GM19099 (cell line): ENCODE results near the gene ATP5F1D.

ENCODE experiments used
- POLR2A ChIP-seq: IDR thresholded peaks from 3 replicates; pipeline ENCODE4 v1.6.1; 2011; ENCODE audit warnings: low read depth; ENCODE audit not compliant: insufficient read length; ENCODE audit errors: extremely low read depth

The ATP5F1D gene

DNA sequence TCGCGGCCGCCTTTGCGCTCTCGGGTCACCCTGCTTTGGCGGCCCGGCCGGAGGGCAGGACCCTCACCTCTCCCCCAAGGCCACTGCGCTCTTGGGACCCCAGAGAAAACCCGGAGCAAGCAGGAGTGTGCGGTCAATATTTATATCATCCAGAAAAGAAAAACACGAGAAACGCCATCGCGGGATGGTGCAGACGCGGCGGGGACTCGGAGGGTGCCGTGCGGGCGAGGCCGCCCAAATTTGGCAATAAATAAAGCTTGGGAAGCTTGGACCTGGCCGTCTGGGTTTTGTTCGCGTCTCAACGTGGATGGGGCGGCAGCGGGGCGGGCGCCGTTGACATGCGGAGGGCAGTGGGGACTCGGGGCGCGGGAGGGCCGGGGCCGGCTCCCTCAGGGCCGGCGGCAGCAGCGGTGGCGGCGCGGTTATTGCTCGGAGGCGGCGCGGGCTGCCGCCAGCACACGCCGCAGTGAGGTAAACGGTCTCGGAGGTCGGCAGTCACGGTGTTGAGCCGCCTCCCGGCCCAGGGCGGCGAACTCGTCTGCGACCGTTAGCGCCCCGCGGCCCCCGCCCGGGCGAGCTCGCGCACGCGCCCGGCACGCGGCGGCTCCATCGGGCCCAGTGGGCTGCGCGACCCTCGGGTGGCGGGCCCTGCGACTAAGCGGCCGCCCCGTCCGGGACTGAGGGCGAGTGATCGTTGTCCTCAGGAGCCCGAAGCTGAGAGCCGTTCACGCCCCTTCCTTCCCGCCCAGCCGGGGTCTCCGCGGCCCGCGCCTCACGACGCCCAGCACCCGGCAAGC, 13.2 kb upstream of the ATP5F1D start:
- no peak for TF ChIP-seq POLR2A

DNA sequence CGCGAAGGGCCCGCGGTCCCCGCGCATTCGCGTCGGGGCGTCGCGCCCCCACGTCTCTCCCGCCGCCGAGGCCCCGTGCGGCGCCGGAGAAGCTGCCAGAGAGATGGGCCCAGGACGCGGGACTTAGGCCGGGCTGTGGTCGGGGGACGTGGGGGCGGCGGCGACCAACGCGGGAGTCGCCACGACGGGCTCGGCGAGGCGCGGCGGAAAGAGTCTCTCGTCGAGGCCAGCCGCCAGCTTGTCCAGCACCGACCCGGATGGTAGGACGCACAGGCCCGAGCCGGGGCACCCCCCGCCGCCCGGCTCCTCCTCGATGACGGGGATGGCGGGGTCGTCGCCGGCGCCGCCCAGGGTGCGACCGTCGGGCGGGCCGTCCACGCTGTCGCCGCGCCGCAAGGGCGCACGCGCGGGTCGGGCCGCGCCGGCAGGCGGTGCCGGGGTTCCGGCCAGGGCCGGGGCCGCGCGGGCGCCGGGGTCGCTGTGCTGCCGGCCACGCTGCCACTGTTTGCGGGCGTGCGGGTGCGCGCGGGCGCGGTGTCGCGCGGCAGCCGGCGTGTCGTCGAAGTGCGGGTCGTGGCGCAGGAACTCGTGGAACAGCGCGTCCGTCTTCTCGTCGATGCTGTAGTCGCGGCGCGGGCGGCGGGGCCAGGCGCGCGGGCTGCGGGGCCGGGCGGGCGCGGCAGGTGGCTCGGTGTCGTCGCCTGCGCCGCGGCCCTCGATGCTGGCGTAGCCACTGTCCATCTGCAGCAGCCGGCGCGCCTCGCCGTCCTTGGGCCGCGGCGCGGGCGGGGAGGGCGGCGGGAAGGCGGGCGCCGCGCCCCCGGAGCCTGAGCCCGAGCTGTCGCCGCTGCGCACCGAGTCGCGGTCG, 12.3 kb upstream of the ATP5F1D start:
- no peak for TF ChIP-seq POLR2A

DNA sequence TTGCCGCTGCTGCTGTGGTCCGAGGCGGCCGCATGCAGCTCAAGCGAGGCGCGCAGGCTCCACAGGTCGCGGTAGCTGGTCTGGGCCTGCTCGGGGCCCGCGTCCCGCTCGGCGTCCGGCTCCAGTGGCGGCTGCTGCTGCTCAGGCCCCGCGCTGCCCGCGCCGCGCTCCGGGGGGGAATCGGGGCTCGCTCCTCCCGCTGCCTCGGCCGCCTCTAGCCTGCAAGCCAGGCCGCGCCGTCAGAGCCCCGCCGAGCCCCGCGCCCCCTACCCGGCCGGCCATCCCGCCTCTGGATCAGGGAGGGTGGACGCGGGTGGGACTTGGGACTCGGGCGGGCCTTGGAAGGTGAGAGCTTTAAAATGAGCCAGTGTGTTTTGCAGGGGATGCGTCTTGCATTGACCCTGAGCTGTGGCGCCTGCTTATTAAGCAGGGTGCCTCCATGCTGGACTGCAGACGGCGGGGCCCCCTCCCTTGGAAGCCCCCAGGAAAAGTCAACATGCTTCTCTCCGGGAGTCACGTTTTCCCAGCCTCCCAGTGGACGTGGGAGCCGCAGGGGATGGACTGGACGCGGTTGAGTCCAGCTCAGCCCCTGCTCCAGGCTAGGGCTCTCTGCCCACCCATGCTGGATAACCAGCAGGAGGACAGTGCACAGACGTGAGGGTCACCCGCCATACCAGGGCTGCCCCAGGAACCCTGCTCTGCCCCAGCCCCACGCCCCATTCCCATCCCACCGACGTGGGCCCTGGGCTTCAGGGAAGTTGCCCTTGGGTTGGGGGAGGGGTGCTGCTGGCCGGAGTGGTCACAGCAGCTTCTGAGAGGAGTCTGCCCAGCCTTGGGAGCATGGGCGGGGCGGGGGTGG, 11.4 kb upstream of the ATP5F1D start:
- TF ChIP-seq POLR2A: no peak

DNA sequence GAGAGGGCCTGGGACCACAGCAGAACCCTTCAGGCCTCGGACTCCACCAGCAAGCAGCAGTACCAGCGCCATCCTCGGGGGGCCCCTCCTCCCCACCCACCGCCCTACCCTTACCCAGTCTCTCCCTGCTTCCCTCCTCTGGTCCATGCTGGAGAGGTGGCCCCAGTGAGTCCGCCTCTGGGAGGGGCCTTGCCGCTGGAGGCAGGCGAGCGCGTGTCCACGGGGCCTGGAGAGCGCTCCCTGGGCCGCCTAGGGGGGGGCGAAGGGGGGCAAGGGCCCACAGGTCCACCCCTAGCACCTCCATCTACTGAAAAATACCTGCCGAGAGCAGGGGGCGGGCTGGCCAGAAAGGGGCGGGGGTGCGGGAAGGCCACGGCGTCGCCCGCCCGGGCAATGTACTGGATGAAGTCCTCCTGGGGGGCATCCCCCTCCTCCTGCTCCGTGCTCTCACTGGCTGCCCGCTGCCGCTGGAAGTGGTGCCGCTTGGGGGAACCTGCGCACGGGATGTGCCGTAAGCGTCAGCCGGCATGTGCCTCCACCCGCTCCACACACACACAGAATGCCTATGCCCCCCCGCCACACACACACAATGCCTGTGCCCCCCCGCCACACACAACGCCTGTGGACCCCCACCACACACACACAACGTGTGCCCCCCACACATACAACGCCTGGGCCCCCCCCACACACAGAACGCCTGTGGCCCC, 10.6 kb upstream of the ATP5F1D start:
- TF ChIP-seq POLR2A: no peak

DNA sequence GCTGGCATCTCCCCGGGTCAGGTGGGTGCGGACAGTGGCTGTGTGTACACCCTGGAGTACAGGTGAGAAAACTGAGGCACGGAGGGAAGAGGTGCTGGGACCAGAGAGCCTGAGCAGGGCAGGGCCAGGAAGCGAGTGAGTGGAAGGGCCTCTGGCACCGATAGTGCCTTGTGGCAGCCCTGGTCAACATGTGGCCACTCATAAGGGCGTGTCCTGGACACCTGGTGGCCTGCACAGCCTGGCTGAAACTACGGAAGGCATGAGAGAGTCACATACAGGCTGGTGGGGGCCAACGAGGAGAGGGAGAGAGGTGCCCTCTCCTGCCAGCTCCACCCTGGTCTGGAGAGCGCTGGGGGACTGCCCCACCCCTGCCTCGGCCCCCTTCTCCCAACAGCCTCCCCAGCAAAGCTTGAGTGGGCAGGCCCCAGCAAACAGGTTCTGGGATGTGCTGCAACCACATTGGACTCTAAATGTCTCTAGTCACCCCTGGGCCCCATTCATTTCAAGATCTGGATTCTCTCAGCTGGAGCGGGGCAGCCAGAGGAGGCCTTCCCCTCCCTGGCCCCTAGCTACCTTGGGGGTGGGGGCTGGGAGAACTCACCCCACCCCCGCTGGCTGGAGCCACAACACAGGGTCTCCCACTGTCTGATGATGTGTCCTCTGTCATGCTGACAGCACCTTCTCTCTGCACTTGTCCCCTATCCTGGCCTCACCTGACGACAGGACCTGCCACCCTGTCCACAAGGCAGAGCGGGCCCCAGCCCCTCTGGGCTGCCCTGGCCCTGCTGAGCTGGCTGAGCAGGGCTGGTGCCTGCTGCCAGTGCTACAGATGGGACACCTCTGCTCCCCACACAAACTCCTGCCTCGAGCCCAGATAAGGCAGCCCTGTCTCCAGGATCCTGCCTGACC, 9.6 kb upstream of the ATP5F1D start:
- TF ChIP-seq POLR2A: no peak

DNA sequence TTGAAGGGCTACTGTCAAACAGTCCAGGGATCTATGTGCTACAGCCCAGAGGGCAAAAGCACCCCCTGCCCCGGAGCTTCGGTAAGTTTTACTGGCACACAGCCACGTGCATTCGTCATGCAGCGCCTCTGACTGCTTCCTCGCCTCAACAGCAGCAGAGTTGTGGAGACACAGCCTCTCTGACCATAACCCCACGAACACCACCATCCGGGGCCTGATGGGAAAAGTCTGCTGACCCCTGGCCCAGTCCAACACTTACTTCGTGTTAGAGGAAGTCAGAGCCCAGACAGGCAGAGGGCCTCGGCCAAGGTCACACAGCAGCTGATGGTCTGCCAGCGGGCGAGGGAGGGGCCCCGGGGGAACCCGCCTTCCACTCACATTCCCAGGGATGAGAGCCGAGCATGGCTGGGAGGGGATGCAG, 8.9 kb upstream of the ATP5F1D start:
- TF ChIP-seq POLR2A: no peak

DNA sequence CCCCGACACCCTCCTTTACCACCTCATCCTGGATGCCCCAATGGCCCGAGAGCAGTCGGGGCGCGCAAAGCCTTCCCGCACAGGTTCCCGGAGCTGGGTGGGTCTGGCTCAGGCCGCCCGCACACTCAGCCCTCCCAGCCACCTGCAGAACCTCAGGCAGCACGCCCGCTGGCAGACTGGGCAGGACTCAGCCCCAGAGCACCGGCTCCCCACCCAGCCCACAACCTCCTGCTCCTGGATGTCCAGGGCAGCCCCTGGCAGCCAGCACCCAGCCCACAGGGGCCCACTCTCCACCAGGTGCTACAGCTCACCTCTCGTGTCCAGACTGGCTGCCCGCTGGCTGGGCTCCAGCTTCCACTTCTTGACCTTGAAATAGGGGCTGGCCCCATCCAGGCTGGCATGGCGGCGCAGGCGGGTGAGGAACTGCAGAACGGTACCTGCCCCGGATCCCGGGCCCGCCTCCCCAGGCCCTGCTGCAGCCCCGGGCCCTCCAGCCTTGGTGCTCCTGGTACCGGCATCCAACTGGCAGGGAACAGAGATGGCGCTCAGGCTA, 8.4 kb upstream of the ATP5F1D start:
- no peak for TF ChIP-seq POLR2A

DNA sequence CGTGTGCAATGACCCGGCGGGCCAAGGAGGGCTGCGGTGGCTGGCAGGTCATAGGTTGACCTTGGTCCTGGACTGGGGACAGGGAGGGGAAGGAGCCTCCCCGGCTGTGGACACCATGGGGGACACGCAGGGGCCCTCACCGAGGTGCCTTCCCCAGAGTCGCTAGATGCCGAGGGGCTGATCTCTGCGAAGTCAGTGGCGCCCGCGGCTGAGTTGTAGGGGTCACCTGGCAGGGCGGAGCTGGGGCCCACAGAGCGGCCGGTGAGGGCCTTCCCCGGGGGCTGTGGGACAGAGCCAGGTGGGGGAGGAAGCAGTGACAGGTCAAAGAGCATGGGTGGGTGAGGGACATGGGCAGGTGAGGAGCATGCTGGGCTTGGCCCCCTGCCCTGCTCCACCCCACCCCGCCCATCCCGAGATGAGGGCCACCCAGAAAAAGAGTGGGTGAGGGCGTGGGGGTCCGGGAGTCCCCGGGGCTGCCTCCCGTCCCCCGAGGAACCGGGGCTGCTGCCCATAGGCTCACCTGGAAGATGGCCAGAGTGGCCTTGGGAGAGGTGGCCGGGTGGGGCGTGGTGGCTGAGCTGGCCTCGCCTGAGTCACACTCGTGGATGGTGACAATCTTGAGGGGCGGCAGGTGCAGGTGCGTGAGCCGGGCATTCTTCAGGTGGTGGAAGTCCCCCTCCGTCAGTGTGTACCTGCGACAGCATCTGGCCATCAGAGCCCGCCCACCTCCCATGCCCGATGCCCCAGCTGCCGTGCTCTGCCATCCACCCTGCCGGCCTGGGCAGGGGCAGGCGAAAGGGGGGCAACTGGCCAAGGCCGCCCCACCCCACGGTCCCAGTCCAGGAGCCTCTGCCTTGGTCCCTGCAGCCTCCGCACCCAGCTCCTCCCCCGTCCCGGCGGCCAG, 7.2 kb upstream of the ATP5F1D start:
- TF ChIP-seq POLR2A: no peak

DNA sequence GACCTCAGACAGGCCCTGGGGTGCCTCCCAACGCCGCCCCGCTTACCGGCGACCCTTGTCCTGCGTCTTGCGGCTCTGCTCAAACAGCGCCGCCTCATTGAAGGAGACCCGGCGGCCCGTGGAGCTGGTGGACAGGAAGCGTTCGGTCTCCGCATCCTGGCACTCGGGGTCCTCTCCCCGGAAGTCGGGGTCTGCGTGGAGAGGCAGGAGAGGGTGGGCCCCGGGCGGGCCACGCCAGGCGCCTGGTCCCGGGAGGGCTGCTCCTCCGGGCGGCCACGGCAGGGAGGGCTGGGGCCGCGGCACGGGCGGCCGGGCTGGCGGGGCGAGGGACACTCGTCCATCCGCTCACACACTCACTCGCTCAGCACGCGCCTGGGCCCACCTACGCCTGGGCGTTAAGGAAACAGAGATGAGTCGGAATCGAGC, 6.6 kb upstream of the ATP5F1D start:
- TF ChIP-seq POLR2A: no peak

DNA sequence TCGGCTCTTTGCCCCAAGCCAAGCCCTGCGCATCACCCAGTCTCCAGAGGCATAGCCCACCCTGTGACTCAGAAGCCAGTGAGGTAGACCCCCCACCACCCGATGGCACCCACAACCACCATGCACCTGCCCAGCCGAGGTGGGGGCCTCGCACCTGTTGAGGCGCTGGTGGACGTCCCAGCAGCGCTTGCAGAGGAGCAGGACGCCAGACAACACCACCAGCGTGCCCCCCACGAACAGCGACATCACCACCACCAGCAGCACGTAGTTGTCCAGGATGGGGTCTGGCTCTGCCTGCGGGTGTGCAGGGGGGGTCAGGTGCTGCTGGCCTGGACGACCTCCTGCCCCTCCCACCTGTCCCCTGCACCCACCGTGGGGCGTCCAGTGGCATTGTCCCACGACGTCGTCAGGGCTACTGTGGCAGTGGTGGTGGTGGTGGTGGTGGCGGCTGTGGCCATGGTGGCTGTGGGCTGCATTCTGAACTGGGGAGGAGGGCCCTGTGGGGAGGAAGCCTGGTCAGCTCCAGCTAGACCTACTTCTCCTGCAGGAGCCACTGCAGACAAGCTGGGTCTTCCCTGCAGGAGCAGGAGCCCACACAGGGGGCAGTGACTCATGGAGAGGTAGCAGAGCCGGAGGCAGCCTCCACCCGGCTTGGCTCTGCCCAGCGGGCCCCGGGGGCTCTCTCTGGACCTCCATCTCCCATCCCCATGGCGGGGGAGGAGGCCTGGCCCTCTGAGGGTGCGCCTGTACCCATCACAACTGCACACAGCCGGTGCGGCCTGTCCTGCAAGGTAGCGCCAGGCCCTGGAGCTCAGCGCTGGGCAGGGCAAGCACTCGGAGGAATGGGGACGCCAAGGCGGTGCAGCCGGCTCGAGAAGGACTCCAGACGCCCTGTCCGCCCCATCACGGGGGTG, 5.7 kb upstream of the ATP5F1D start:
- TF ChIP-seq POLR2A: no peak

DNA sequence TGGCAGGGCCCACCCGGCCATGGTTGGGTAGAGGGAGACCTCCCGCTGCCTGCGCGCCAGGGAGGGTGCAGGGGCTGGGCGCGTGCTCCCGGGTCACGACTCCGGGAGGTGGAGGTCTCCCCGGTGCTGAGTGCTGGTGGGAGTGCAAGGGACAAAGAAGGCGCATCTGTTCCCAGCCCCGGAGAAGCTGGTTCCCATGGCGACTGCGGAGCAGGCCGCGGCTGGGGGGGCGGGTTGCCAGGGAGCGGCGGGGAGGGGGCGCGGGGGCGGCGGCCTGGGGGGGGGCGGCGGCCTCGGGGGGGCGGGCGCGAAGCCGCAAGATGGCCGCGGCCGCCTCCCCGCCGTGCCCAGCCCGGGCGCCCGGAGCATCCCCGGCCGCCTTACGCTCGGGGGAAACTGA, 5.0 kb upstream of the ATP5F1D start:
- TF ChIP-seq POLR2A: no peak

DNA sequence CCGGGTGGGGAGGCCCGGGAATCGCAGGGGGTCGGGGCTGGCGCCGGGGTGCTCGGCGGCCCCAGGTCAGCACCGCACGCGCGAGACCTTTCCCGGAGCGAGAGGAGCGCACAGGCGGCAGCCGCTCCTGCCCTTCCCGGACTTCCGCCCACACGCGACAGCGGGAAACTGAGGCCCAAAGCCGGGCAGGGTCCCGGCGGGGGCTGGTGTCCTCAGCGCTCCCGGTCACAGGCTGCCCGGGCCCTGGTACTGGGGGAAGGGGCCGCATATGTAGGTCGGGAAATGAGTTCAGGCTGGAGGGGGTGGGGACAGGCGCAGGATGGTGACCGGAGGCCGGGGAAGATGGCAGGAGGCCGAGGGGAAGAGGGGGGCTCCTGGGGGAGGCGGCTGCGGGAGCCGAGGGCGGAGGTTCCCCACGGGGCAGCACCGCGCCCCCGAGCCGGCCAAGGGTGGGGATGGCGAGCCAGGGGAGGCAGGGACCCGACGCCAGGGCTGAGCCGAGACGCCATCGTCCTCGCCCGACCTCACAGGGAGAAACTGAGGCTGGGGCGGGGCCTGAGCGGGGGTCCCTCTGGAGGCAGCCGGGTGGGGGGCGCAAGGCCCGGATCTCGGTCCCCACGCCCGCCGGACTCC, 4.4 kb upstream of the ATP5F1D start:
- TF ChIP-seq POLR2A: no peak
